ENCODE measurements around the gene TAF1. TPM values are rescaled to one million over a fixed set of nuclear protein-coding genes. Genes with fewer than 3 reads are reported as not detected.

The TAF1 gene
- total and polyA plus RNA-seq, 11 donors = 8.8 to 27.8 (median 17.1) TPM

- no peaks in the 10 kb centered on the region for H3K9me3 ChIP-seq
- intact Hi-C loops (cut with DNase I) = loop anchor here in 1 of 10 donors (10.0 kb wide), 1 partner anchor 112 kb away; no protein-coding TSS in a partner anchor
- TF ChIP-seq CTCF (IDR thresholded peaks at IDR 0.05) (no peak), POLR2A (IDR thresholded peaks at IDR 0.05) (no peak)
- DNase-seq = no peak
- no peak for ATAC-seq
- peaks cover 0 to 69% (median 47%) of the 10 kb centered on the region in 9 donors for H3K36me3 ChIP-seq
- H3K27ac ChIP-seq = no peak overlapping the region
- no peak overlapping the region for H3K4me3 ChIP-seq
- peaks cover 0 to 6% (median 0%) of the 10 kb centered on the region in 9 donors for H3K27me3 ChIP-seq
- H3K4me1 ChIP-seq = no peaks in the 10 kb centered on the region
- WGBS, 4 donors = 86 to 100% (median 93%) methylated on average over 4 of the region's 4 CpGs
These were observed 86.9 kb downstream of the TAF1 start for GRCh38 chrX:71453056-71453455.

- intact Hi-C loops (cut with DNase I) = loop anchor here in 1 of 10 donors (10.0 kb wide), 1 partner anchor 111 kb away; no protein-coding TSS in a partner anchor
- TF ChIP-seq CTCF (IDR thresholded peaks at IDR 0.05) (no peak), POLR2A (IDR thresholded peaks at IDR 0.05) (no peak)
- WGBS, 4 donors = 77 to 89% (median 80%) methylated on average over 3 of the region's 3 CpGs
- no peaks in the 10 kb centered on the region for H3K4me1 ChIP-seq
- no peak overlapping the region for H3K4me3 ChIP-seq
- ATAC-seq (no peak), DNase-seq (no peak)
- no peak overlapping the region for H3K27ac ChIP-seq
- H3K9me3 ChIP-seq = no peaks in the 10 kb centered on the region
- peaks cover 0 to 75% (median 59%) of the 10 kb centered on the region in 9 donors for H3K36me3 ChIP-seq
- H3K27me3 ChIP-seq = peaks cover 0 to 6% (median 0%) of the 10 kb centered on the region in 9 donors
These were observed 88.1 kb downstream of the TAF1 start for GRCh38 chrX:71454222-71454621.

- H3K9me3 ChIP-seq = no peaks in the 10 kb centered on the region
- no peaks in the 10 kb centered on the region for H3K4me1 ChIP-seq
- TF ChIP-seq POLR2A (IDR thresholded peaks at IDR 0.05) = no peak
- TF ChIP-seq CTCF (IDR thresholded peaks at IDR 0.05) = no peak
- H3K27me3 ChIP-seq = peaks cover 0 to 6% (median 0%) of the 10 kb centered on the region in 9 donors
- WGBS, 4 donors = 81 to 95% (median 91%) methylated on average over 6 of the region's 6 CpGs
- ATAC-seq (no peak), DNase-seq (no peak)
- no peak overlapping the region for H3K4me3 ChIP-seq
- H3K27ac ChIP-seq = no peak overlapping the region
- H3K36me3 ChIP-seq = peaks cover 0 to 100% (median 94%) of the 10 kb centered on the region in 9 donors
- intact Hi-C loops (cut with DNase I) = loop anchor here in 1 of 10 donors (10.0 kb wide), 1 partner anchor 106 kb away; no protein-coding TSS in a partner anchor
These were observed 92.7 kb downstream of the TAF1 start for GRCh38 chrX:71458866-71459265.

GRCh38 chrX:71464968-71465367 is 98.8 kb downstream of the TAF1 start:
- Histone ChIP-seq H3K9me3 (no peaks in the 10 kb centered on the region), H3K27ac (no peak overlapping the region), H3K4me3 (no peak overlapping the region), H3K4me1 (no peaks in the 10 kb centered on the region), H3K36me3 (peaks cover 0 to 86% (median 60%) of the 10 kb centered on the region in 9 donors), H3K27me3 (peaks cover 0 to 4% (median 0%) of the 10 kb centered on the region in 9 donors)
- intact Hi-C loops (cut with DNase I) = loop anchor here in 2 of 10 donors (10.0 kb wide), 2 partner anchors 60 to 90 kb away; no protein-coding TSS in a partner anchor
- no peak for ATAC-seq
- no peak for DNase-seq
- TF ChIP-seq CTCF (IDR thresholded peaks at IDR 0.05) (no peak), POLR2A (IDR thresholded peaks at IDR 0.05) (no peak)
